ENCODE measurements around the gene BICD1.

The BICD1 gene

DNA sequence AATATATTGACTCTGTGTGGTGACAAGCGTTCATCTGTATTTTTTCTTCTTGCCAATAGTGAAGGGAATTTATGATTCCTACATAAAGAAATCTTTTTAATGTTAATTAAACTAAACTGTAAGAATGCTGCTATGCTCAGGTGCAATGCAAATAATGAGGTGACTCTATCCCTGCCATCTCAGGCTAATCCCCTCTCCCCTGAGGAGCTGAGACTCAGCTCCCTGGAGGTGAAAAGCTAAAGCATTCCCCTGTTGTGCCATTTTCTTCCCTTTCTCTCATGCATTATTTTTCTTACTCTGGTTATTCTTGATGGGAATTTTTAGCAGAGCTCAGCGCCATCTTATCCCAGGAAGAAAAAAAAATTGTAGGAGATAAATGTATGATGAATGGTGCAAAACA, 178.8 kb downstream of the BICD1 start:
- no peak for DNase-seq

GRCh38 chr12:32290411-32290810, 183.8 kb downstream of the BICD1 start:
- DNase-seq, result peak; percentile 14

GRCh38 chr12:32292151-32292550, 185.5 kb downstream of the BICD1 start:
- no peak for DNase-seq

- no peak for DNase-seq
Measured at GRCh38 chr12:32293808-32294419, 187.3 kb downstream of the BICD1 start.

DNA sequence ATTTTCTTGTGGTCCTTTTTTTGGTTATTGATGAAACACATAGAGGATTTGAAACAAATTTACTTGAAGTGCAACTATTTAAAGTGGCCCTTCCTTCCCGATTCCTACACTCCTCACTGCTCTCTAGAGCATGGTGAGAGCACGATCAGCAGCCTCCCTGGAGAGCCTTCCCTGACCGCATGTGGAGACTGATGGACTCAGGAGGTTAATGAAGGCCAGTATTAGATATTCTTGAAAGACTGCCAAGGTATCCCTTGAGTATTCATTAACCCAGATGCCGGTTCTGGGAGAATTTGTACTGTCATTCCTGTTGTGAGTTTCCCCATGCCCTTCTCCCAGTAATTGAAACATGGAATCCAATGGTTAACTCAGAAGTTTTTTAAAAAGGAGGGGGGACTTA, 189.9 kb downstream of the BICD1 start:
- DNase-seq, result no peak

- no peak for DNase-seq
Measured at GRCh38 chr12:32298917-32299316, 192.3 kb downstream of the BICD1 start.

GRCh38 chr12:32301216-32301615, 194.6 kb downstream of the BICD1 start:
- DNase-seq, result no peak

DNA sequence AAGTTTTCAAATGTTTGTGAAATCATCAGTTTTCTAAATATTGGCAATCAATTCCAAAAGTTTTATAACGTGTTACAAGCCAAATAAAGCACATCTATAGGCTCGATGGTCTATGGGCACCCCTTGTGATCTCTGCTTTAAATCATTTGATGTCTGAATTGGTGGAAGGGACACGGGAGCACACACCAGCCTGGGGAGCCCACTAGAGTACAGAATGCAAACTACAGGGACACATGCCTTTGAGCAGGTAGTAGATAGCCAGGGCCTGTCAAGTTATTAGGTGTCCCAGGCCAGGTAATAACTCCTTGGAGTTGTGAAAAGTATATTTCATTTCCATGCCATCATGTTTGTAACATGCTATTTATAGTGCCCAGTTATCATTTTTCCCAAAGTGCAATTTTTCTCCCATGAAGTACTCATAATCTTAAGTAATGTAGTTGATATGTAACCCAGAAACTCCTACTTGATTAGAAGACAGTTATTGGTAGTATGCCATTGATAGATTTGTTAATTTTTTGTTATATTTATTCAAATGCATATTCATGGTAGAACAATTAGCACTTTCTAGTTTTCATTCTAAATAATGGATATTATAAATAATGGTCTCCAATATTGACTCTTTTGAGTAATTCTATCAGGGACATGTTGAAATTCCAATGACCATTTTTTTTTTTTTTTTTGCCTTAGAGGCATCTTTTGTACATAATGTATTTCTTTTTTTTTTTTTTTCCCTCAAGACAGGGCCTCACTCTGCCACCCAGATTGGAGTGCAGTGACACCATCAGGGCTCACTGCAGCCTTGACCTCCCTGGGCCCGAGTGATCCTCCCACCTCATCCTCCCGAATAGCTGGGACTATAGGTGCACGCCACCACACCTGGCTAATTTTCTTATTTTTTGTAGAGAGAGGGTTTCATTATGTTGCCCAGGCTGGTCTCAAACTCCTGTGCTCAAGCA, 195.8 kb downstream of the BICD1 start:
- no peak for DNase-seq

GRCh38 chr12:32303174-32303549, 196.5 kb downstream of the BICD1 start:
- DNase-seq, result no peak

DNA sequence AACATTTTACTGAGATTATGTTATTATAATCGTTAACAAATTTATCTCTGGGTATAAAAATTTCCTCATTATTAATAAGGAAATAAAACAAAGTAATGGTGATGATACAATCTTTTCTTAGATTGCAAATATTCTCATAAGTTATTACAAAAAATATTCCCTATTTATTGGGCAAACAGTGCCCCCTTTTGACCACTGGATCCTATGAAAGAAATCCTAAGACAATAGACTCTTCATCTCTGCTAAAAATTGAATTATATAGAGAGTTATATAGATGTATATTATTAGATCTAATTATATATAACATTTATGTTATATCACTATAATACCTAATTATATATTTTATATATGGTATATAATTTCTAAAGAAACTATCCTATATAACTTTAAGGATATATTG, 198.5 kb downstream of the BICD1 start:
- DNase-seq, result peak; percentile 32

DNA sequence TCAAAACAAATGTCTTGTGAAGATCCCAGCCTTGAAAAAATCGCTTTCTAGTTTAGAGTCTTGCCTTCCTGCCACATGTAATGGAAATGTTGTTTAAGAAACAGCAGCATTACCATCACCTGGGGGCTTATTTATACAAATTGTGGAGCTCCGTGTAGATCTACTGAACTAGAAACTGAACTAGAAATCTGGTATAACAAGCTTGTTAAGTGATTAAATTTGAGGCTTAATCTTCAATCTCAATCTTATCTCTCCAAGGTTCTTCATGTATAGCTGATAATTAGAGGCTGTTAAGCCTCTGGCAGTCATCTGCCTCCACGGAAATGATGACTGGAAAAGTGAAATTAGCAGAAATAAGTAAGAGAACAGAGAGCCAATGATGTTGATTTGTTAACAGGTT, 200.7 kb downstream of the BICD1 start:
- DNase-seq, result no peak

GRCh38 chr12:32309811-32310736, 203.4 kb downstream of the BICD1 start:
- DNase-seq, result no peak

GRCh38 chr12:32312049-32312670, 205.5 kb downstream of the BICD1 start:
- DNase-seq, result peak; percentile 14

DNA sequence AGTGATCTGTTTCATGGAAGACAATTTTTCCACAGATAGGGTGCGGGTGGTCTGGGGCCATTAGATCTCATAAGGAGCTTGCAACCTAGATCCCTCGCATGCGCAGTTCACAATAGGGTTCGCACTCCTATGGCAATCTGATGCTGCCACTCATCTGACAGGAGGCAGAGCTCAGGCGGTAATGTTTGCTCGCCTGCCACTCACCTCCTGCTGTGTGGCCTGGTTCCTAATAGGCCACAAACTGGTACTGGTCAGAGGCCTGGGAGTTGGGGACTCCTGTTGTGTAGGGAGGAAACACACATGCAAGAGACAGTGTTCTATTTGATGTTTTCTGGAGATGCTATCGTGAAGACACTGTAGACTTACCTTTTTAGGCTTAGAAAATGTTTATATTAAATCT, 215.7 kb downstream of the BICD1 start:
- no peak for DNase-seq

DNA sequence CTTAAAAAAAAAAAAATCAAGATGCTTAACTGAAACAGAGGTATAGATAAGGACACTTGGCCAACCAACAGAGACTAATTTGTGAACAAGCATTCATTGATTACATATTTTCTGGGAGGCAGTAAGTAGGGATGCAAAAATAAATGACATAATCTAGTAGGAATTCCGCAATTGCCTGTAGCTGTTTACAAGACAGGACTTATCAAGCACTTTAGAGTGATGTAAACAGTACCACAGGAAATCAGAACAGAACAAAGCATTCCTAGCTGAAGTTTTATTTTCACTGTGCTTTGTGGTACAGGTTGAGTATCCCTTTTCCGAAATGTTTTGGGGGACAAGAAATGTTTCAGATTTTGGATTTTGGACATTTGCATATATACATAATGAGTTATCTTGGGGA, 224.5 kb downstream of the BICD1 start:
- no peak for DNase-seq

DNA sequence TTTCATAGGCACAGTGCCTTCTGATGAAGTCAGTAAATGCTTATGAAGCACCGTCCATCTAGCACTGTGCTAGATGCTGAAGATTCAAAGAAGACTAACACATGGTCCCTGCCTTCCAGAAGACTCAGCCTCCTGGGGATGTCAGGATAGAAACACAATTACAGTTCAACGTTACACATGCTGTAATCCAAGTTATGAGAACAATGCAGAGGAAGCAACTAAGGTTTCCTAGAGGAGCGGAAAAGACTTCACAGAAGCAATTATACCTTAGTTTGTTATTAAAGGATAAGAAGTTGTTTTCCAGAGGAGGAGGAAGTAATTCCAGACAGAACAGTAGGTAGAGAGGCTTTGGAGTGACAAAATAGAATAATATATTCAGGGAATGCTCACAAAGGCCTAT, 225.8 kb downstream of the BICD1 start:
- DNase-seq, result no peak

DNA sequence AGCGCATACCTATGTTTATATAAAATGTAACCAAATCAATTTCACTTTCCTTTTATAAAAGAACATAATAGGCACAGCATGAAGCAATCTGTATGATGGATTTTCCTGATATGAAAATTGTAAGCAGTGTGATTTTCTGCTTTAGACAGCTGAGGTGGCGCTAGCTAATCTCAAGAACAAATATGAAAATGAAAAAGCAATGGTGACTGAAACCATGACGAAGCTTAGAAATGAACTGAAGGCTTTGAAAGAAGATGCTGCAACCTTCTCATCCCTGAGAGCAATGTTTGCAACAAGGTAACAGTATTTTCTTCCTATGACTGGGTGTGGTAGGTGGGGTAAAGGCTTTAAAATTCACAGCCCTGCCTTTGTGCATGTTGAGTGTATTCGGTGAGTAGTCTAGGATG, 227.7 kb downstream of the BICD1 start:
- DNase-seq, result no peak

GRCh38 chr12:32336261-32336660, 229.6 kb downstream of the BICD1 start:
- no peak for DNase-seq

DNA sequence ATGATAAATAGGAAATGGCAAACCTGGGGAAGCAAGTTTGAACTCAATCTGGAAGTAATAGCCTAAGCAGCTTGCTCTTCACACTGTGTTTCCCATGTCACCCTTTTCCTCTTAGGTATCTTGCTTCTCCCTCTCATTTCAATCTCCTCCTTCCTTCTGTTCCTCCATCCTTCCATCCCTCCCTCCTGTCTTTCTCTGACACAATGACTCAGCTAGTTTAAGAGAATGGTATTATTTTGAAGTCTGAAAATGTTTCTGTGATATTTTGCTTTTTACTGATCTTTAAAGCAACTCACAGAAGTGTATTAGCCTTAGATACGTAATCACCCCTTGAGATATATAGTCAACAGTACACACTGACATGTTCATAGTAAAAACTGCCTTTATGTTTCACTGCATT, 236.8 kb downstream of the BICD1 start:
- no peak for DNase-seq

DNA sequence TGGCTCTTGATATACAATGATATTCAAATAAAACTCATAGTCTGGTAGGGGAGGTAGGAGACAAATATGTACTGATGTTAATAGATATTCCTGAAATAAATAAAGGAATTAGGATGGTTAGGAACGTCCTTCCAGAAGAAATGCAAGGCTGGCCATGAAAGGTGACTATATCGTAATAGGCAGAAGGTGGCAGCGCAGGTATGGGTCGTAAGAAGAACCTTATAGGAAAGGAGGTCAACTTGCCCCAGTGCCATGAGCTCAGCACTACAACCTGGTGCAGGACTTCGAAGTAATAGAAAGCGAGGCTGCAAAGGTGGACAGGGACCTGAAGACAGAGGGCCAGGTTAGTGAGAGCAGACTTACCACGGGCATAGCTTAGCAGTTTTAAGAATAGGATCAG, 237.4 kb downstream of the BICD1 start:
- DNase-seq, result no peak

GRCh38 chr12:32353540-32353939, 246.9 kb downstream of the BICD1 start:
- DNase-seq, result no peak

DNA sequence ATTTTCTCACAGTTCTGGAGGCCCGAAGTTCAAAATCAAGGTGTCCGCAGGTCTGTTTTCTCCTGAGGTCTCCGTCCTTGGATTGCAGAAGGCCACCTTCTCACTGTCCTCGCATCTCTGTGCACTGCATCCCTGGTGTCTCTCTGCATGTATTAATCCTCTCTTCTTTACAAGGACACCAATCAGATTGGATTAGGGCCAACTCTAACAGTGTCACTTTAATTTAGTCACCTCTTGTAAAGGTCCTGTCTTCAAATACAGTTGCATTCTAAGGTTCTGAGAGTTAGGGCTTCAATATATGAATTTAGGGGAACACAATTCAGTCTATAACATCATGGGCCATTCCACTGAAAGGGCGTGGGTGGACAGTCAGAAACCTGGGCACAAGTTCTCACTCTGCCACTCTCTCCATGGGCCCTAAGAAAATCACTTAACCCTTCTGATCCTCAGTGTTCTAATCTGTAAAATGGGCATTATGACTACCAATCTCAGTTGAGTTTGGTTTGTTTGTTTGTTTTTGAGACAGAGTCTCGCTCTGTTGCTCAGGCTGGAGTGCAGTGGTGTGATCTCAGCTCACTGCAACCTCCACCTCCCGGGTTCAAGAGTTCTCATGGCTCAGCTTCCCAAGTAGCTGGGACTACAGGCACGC, 251.1 kb downstream of the BICD1 start:
- no peak for DNase-seq

Measured in NCI-H446 treated with DMSO at 0.1 percent for 48 hours (cell line).